ENCODE data around the gene SMURF2. TPM values are rescaled to one million over a fixed set of nuclear protein-coding genes. Genes with fewer than 3 reads are reported as not detected.

The SMURF2 gene
- total and polyA plus RNA-seq, 10 donors: 5.4 to 35.7 (median 25.0) TPM

DNA sequence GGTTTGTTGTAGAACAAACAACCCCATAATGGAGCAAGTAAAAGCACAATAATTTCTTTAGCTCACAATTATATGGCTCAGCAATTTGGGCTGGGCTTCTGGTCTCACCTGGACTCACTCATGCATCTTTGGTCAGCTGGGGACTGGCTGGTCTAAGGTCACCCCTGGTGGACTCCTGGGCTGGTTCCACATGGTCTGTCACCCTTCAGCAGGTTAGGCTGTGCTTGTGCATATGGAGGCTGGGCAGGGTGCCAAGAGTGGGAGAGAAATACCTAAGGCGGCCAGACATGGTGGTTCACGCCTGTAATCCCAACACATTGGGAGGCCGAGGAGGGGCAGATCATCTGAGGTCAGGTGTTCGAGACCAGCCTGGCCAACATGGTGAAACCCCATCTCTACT lies 27.0 kb upstream of the SMURF2 start:
- TF ChIP-seq POLR2AphosphoS5 (IDR thresholded peaks at IDR 0.05): no peak
- TF ChIP-seq POLR2A (IDR thresholded peaks at IDR 0.05): no peak
- TF ChIP-seq, protein P1, sequence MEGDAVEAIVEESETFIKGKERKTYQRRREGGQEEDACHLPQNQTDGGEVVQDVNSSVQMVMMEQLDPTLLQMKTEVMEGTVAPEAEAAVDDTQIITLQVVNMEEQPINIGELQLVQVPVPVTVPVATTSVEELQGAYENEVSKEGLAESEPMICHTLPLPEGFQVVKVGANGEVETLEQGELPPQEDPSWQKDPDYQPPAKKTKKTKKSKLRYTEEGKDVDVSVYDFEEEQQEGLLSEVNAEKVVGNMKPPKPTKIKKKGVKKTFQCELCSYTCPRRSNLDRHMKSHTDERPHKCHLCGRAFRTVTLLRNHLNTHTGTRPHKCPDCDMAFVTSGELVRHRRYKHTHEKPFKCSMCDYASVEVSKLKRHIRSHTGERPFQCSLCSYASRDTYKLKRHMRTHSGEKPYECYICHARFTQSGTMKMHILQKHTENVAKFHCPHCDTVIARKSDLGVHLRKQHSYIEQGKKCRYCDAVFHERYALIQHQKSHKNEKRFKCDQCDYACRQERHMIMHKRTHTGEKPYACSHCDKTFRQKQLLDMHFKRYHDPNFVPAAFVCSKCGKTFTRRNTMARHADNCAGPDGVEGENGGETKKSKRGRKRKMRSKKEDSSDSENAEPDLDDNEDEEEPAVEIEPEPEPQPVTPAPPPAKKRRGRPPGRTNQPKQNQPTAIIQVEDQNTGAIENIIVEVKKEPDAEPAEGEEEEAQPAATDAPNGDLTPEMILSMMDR (IDR thresholded peaks at IDR 0.05 in 8 of 11, conservative IDR thresholded peaks at IDR 0.05 in 3 of 11): no peak
- intact Hi-C loops (cut with DNase I; ENCODE audit: low total_unique reads): no loop called here
- 95 to 100% (median 97%) methylated on average over 4 of the region's 4 CpGs for WGBS, 5 donors
- no peak for DNase-seq
- Histone ChIP-seq H3K36me3 (no peaks in the 10 kb centered on the region), H3K9me3 (no peaks in the 10 kb centered on the region), H3K27ac (no peak overlapping the region), H3K27me3 (replicated peaks in 1 of 7) (no peaks in the 10 kb centered on the region), H3K4me3 (no peak overlapping the region), H3K4me1 (peaks cover 0 to 6% (median 1%) of the 10 kb centered on the region in 6 donors)

DNA sequence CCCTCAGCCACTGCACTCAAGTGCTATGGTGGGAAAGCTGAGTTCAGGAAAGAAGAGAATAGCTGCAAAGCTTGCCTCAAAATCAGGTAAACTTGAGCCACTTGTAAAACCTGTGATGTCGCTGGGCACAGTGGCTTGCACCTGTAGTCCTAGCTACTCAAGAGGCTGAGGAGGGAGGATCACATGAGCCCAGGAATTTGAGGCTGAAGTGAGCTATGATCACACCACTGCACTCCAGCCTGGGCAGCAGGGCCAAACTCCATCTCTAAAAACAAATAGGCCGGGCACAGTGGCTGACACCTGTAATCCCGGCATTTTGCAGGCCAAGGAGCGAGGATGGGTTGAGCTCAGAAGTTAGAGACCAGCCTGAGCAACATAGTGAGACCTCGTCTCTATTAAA lies 26.4 kb upstream of the SMURF2 start:
- Histone ChIP-seq H3K36me3 (no peaks in the 10 kb centered on the region), H3K4me3 (no peak overlapping the region), H3K27ac (no peak overlapping the region), H3K4me1 (peaks cover 0 to 3% (median 0%) of the 10 kb centered on the region in 6 donors), H3K9me3 (no peaks in the 10 kb centered on the region), H3K27me3 (replicated peaks in 1 of 7) (no peaks in the 10 kb centered on the region)
- 94 to 100% (median 96%) methylated on average over 5 of the region's 5 CpGs for WGBS, 5 donors
- intact Hi-C loops (cut with DNase I; ENCODE audit: low total_unique reads): no loop called here
- TF ChIP-seq, protein P1 (IDR thresholded peaks at IDR 0.05 in 8 of 11, conservative IDR thresholded peaks at IDR 0.05 in 3 of 11): no peak
- TF ChIP-seq POLR2AphosphoS5 (IDR thresholded peaks at IDR 0.05) (no peak), POLR2A (IDR thresholded peaks at IDR 0.05) (no peak)
- no peak for DNase-seq

DNA sequence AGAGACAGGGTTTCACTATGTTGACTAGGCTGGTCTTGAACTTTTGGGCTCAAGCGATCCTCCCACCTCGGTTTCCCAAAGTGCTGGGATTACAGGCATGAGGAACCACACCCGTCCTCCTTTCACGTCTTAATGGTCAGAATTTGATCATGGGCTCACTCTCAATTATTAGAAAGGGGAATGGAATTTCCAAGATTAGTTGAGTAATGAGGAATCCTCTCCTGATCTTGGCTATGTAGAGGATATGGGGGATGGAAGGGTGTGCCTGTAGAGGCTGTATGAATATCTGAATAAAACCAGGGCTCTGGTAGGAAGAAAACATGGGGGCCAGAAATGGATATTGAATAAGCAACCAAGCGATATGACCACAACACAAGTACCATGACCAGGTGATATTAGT lies 25.9 kb upstream of the SMURF2 start:
- DNase-seq: no peak
- H3K27me3 ChIP-seq (replicated peaks in 1 of 7): no peaks in the 10 kb centered on the region
- no peak overlapping the region for H3K4me3 ChIP-seq
- H3K36me3 ChIP-seq: no peaks in the 10 kb centered on the region
- no peak for TF ChIP-seq POLR2AphosphoS5 (IDR thresholded peaks at IDR 0.05)
- TF ChIP-seq POLR2A (IDR thresholded peaks at IDR 0.05): no peak
- TF ChIP-seq, protein P1 (IDR thresholded peaks at IDR 0.05 in 8 of 11, conservative IDR thresholded peaks at IDR 0.05 in 3 of 11): no peak
- H3K4me1 ChIP-seq: peaks cover 0 to 2% (median 0%) of the 10 kb centered on the region in 6 donors
- no peak overlapping the region for H3K27ac ChIP-seq
- intact Hi-C loops (cut with DNase I; ENCODE audit: low total_unique reads): no loop called here
- 88 to 98% (median 95%) methylated on average over 5 of the region's 5 CpGs for WGBS, 5 donors
- no peaks in the 10 kb centered on the region for H3K9me3 ChIP-seq

DNA sequence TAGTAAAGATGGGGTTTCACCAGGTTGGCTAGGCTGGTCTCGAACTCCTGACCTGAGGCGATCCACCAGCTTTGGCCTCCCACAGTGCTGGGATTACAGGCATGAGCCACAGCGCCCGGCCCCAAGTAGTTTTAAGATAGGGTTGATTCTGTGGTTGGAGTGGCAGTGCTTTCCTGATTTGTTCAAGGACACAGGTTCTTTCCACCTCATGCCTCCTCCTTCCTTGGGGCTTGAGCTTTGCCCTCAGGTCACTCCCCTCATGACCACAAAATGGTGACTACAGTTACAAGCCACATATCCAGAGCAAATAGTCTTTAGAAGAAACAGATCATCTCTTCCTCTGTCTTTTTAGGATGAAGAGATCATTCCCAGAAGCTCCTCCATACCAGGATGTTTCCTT lies 25.3 kb upstream of the SMURF2 start:
- Histone ChIP-seq H3K4me3 (no peak overlapping the region), H3K27ac (no peak overlapping the region), H3K9me3 (no peaks in the 10 kb centered on the region), H3K36me3 (no peaks in the 10 kb centered on the region), H3K27me3 (replicated peaks in 1 of 7) (no peaks in the 10 kb centered on the region), H3K4me1 (no peaks in the 10 kb centered on the region)
- intact Hi-C loops (cut with DNase I; ENCODE audit: low total_unique reads): no loop called here
- WGBS, 5 donors: 88 to 100% (median 94%) methylated on average over 4 of the region's 4 CpGs
- TF ChIP-seq POLR2A (IDR thresholded peaks at IDR 0.05) (no peak), POLR2AphosphoS5 (IDR thresholded peaks at IDR 0.05) (no peak)
- TF ChIP-seq, protein P1 (IDR thresholded peaks at IDR 0.05 in 8 of 11, conservative IDR thresholded peaks at IDR 0.05 in 3 of 11): no peak
- DNase-seq: no peak

All from spleen (tissue), 11 donors.